Osteocyte (in vitro differentiated cells): ENCODE data around the gene METTL22. TPM values are rescaled to one million over a fixed set of nuclear protein-coding genes. Genes with fewer than 3 reads are reported as not detected.

Experiments used
- DNase-seq: peaks from one replicate; pipeline ENCODE4 v3.0.0; 2021; ENCODE audit warnings: mixed read lengths; ENCODE audit not compliant: unreplicated experiment; ENCODE audit errors: extremely low spot score
- H3K27ac Mint-ChIP-seq: one replicate; pipeline ENCODE4 v1.8.0; 2021; ENCODE audit warnings: mild to moderate bottlenecking, mixed read lengths; ENCODE audit not compliant: unreplicated experiment
- H3K27me3 Mint-ChIP-seq: one replicate; pipeline ENCODE4 v1.8.0; 2021; ENCODE audit warnings: mixed read lengths; ENCODE audit not compliant: unreplicated experiment
- H3K36me3 Mint-ChIP-seq: one replicate; pipeline ENCODE4 v1.8.0; 2021; ENCODE audit warnings: mixed read lengths; ENCODE audit not compliant: unreplicated experiment
- H3K4me1 Mint-ChIP-seq: one replicate; pipeline ENCODE4 v1.8.0; 2021; ENCODE audit warnings: mixed read lengths; ENCODE audit not compliant: unreplicated experiment
- H3K4me3 Mint-ChIP-seq: one replicate; pipeline ENCODE4 v1.8.0; 2021; ENCODE audit warnings: mild to moderate bottlenecking, moderate library complexity, mixed read lengths; ENCODE audit not compliant: unreplicated experiment
- H3K9me3 Mint-ChIP-seq: one replicate; pipeline ENCODE4 v1.8.0; 2021; ENCODE audit warnings: mixed read lengths; ENCODE audit not compliant: unreplicated experiment
- total RNA-seq: library from RNA; stranded (reverse); gene quantifications from 2 replicates; pipeline ENCODE4 v1.2.1, GENCODE V29; 2021
- TF ChIP-seq, protein P1 (sequence below): fragments of 200-600 bp; sonication (generic); IDR thresholded peaks from 2 replicates; pipeline ENCODE4 v1.5.0; 2021; ENCODE audit warnings: antibody characterized with exemption, mild to moderate bottlenecking, moderate library complexity

METTL22 gene
- total RNA-seq, 1 donor from 2014 or later, result 40.1 TPM

DNA sequence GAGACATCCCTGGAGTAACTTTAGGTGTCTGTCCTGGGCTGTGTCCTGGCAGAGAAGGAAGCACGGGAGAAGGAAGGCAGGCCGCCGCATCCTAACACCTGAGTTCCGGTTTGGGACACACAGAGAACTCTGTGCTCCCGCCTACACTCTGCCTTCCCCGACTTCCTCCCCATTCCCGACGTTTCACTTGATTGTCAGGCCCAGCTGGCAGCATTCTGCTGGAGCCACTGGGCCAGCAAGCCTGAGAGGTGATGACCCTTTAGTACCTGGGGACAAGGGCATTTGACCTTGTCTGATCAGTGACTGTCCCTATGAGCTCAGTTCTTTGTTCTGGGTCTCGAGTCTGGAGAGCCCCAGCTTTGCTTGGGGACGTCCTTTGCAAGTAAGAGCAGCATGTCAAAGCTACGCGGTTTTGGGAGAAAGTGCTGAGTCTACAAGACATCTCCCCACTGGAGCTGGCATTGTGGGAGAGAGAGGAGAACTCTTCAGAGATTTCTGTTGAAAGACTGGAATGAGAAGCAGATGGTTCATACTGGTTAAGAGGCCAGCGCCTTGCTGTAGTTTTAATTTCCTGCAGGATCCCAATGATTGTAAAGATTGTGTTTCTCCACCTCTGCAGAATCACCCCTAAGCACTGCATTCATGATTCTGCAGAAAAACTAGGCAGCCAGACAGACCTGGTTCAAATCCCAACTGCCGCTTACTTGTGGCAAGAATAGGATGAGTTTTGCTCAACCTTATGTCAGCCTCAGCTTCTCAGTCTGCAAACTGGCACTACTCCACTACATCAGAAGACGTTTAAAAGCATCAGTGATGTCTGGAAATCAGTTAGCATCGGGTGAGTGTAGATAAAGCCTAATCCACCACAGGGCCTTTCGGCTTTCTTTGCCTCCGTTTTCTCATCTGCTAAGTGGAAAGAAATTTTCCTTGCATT lies 73.6 kb downstream of the METTL22 start:
- TF ChIP-seq, protein P1, sequence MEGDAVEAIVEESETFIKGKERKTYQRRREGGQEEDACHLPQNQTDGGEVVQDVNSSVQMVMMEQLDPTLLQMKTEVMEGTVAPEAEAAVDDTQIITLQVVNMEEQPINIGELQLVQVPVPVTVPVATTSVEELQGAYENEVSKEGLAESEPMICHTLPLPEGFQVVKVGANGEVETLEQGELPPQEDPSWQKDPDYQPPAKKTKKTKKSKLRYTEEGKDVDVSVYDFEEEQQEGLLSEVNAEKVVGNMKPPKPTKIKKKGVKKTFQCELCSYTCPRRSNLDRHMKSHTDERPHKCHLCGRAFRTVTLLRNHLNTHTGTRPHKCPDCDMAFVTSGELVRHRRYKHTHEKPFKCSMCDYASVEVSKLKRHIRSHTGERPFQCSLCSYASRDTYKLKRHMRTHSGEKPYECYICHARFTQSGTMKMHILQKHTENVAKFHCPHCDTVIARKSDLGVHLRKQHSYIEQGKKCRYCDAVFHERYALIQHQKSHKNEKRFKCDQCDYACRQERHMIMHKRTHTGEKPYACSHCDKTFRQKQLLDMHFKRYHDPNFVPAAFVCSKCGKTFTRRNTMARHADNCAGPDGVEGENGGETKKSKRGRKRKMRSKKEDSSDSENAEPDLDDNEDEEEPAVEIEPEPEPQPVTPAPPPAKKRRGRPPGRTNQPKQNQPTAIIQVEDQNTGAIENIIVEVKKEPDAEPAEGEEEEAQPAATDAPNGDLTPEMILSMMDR, result no peak
- no peak overlapping the region for H3K4me3 Mint-ChIP-seq
- no peak overlapping the region for H3K27ac Mint-ChIP-seq
- DNase-seq, result no peak
- H3K27me3 Mint-ChIP-seq, result no peaks in the 10 kb centered on the region
- no peaks in the 10 kb centered on the region for H3K36me3 Mint-ChIP-seq
- H3K4me1 Mint-ChIP-seq, result no peaks in the 10 kb centered on the region
- peaks cover 7% of the 10 kb centered on the region for H3K9me3 Mint-ChIP-seq

DNA sequence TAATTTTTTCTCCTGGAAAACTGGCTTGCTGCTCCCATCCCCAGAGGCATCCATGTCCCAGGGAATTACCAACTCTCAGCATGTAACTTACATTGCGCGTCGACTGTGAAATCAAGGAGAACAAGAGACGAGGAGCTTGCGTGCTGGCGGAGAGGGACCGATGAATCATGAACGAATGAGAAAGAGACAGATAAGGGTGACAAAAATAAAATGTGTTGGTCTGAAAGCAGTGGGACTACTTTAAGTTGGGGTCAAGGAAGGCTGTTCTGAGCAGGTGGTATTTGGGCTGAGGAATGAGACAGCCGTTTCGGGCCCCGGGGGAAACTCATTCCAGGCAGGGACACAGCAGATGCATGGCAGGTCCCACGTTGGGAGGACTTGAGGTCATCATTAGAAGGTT lies 75.4 kb downstream of the METTL22 start:
- Mint-ChIP-seq H3K36me3 (no peaks in the 10 kb centered on the region), H3K4me3 (no peak overlapping the region), H3K9me3 (no peaks in the 10 kb centered on the region), H3K27ac (no peak overlapping the region), H3K4me1 (no peaks in the 10 kb centered on the region), H3K27me3 (no peaks in the 10 kb centered on the region)
- DNase-seq, result no peak
- TF ChIP-seq, protein P1, result no peak

GRCh38 chr16:8697965-8698364 lies 76.5 kb downstream of the METTL22 start:
- DNase-seq, result no peak
- TF ChIP-seq, protein P1, result no peak
- H3K27ac Mint-ChIP-seq, result no peak overlapping the region
- H3K9me3 Mint-ChIP-seq, result no peaks in the 10 kb centered on the region
- no peaks in the 10 kb centered on the region for H3K4me1 Mint-ChIP-seq
- H3K36me3 Mint-ChIP-seq, result no peaks in the 10 kb centered on the region
- no peak overlapping the region for H3K4me3 Mint-ChIP-seq
- H3K27me3 Mint-ChIP-seq, result no peaks in the 10 kb centered on the region

Other genes starting within 250 kb of the METTL22 start
- gene TMEM114, start 31.2 kb upstream of the METTL22 start, total RNA-seq, result not detected in 2 replicates
- gene ABAT, start 52.9 kb downstream of the METTL22 start, total RNA-seq, result 2.7 and 3.0 TPM in 2 replicates
- 11.9 and 12.1 TPM in 2 replicates for gene TMEM186, start 175.9 kb downstream of the METTL22 start, total RNA-seq
- gene PMM2, start 176.1 kb downstream of the METTL22 start, total RNA-seq, result 42.9 and 45.3 TPM in 2 replicates
- gene CARHSP1, start 247.3 kb downstream of the METTL22 start, total RNA-seq, result 69.6 and 70.2 TPM in 2 replicates